Prostate gland (tissue), 2 donors: ENCODE data around the gene LRRC43.

Source experiments
- POLR2A ChIP-seq: fragments of 450-650 bp; IDR thresholded peaks from one replicate; pipeline ENCODE4 v1.6.1; 2016; ENCODE audit warnings: antibody characterized with exemption, mild to moderate bottlenecking
- TF ChIP-seq, protein P1 (sequence below), 4 experiments: fragments of 200-600 bp in 2 of 4; fragments of 450-650 bp in 2 of 4; sonication (generic) in 2 of 4; IDR thresholded peaks; 1 replicate in 3 of 4; 2 replicates in 1 of 4; pipeline ENCODE4 v1.5.1; 2016 to 2019; ENCODE audit warnings: antibody characterized with exemption in 4 of 4, mild to moderate bottlenecking in 2 of 4, moderate library complexity in 2 of 4

DNA sequence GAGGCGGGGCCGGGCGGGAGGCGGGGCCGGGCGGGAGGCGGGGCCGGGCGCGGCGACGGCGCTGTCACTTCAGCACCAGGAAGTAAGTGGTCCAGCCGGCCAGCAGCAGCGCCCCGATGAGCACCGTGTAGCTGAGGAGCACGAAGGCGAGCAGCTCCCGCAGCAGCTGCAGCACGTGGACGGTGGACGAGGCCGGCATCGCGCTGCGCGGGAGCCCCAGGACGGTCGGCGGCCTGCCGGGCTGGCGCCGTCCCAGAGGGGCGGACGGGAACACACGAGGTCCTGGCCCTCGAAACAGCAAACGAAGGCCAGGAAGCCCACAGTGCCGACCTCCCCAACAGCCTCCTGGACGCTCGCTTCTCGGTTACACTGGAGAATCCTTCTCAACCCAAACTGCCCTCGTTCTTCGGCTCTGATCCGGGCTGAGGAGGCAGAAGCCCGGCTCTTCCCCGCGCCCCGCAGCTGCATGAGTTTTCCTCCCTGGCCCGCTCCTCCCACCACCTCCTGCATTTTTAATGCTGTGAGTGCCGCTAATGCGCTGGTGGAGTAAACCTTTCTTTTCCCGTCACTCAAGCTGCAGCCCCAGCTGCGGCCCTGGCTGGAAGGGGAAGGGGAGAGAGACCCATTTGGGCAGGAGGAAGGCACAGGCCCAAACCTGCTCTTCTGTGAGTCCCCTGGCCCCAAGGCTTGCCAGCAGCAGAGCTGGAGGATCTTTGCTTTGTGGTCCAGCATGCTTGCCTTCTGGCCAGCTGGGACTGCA, 43.6 kb downstream of the LRRC43 start:
- TF ChIP-seq, protein P1, sequence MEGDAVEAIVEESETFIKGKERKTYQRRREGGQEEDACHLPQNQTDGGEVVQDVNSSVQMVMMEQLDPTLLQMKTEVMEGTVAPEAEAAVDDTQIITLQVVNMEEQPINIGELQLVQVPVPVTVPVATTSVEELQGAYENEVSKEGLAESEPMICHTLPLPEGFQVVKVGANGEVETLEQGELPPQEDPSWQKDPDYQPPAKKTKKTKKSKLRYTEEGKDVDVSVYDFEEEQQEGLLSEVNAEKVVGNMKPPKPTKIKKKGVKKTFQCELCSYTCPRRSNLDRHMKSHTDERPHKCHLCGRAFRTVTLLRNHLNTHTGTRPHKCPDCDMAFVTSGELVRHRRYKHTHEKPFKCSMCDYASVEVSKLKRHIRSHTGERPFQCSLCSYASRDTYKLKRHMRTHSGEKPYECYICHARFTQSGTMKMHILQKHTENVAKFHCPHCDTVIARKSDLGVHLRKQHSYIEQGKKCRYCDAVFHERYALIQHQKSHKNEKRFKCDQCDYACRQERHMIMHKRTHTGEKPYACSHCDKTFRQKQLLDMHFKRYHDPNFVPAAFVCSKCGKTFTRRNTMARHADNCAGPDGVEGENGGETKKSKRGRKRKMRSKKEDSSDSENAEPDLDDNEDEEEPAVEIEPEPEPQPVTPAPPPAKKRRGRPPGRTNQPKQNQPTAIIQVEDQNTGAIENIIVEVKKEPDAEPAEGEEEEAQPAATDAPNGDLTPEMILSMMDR (IDR thresholded peaks at IDR 0.05): no peak
- TF ChIP-seq POLR2A: no peak
